ENCODE measurements around the gene DNAJC7.
A peak's percentile ranks its signal among the peaks of the same experiment; 100 is the strongest.

The DNAJC7 gene

DNA sequence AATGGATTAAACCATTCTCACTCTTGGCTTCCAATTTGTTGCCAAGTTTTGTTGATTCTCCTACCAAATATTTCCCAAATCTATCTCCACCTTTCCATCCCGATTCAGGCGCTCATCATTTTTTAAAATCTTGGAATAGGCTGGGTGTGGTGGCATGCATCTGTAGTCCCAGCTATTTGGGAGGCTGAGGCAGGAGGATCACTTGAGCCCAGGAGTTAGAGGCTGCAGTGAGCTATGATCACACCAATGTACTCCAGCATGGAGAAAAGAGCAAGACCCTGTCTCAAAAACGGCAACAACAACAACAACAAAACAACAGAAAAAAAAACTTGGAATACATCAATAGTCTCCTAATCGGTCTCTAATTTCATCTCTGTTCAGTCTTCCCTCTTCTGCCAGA, 1.7 kb upstream of the DNAJC7 start:
- peaks cover 43% of the 10 kb centered on the region for H3K79me2 ChIP-seq (ENCODE audit: insufficient read depth, low read length)
- no peak for TF ChIP-seq EZH2phosphoT487 (conservative IDR thresholded peaks at IDR 0.05; ENCODE audit: low read length)
- TF ChIP-seq, protein P1, sequence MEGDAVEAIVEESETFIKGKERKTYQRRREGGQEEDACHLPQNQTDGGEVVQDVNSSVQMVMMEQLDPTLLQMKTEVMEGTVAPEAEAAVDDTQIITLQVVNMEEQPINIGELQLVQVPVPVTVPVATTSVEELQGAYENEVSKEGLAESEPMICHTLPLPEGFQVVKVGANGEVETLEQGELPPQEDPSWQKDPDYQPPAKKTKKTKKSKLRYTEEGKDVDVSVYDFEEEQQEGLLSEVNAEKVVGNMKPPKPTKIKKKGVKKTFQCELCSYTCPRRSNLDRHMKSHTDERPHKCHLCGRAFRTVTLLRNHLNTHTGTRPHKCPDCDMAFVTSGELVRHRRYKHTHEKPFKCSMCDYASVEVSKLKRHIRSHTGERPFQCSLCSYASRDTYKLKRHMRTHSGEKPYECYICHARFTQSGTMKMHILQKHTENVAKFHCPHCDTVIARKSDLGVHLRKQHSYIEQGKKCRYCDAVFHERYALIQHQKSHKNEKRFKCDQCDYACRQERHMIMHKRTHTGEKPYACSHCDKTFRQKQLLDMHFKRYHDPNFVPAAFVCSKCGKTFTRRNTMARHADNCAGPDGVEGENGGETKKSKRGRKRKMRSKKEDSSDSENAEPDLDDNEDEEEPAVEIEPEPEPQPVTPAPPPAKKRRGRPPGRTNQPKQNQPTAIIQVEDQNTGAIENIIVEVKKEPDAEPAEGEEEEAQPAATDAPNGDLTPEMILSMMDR (IDR thresholded peaks at IDR 0.05; ENCODE audit: insufficient read depth, low read length, poor library complexity, severe bottlenecking), result no peak
- H3K9ac ChIP-seq (ENCODE audit: low read length), result no peak overlapping the region
- H2AFZ ChIP-seq (ENCODE audit: low read depth, low read length, severe bottlenecking), result no peak overlapping the region
- H3K36me3 ChIP-seq (ENCODE audit: low read length), result no peaks in the 10 kb centered on the region
- no peaks in the 10 kb centered on the region for H3K9me3 ChIP-seq (ENCODE audit: insufficient read depth, low read length)
- H3K27ac ChIP-seq (ENCODE audit: low read depth, low read length), result no peak overlapping the region
- no peaks in the 10 kb centered on the region for H3K9me2 ChIP-seq (replicated peaks; ENCODE audit: insufficient read depth, low read length)
- H4K20me1 ChIP-seq (ENCODE audit: low read depth, low read length), result no peaks in the 10 kb centered on the region
- no peaks in the 10 kb centered on the region for H3K27me3 ChIP-seq (ENCODE audit: low read length)
- H3K4me3 ChIP-seq (ENCODE audit: insufficient read depth, low read length, poor library complexity, severe bottlenecking), result no peak overlapping the region
- 0 out of 2 replicates have a peak, but pooled peaks cover 3% of the 10 kb centered on the region for H3F3A ChIP-seq (ENCODE audit: insufficient read depth)
- no peak overlapping the region for H3K4me2 ChIP-seq (ENCODE audit: low read depth, low read length, poor library complexity, severe bottlenecking)

DNA sequence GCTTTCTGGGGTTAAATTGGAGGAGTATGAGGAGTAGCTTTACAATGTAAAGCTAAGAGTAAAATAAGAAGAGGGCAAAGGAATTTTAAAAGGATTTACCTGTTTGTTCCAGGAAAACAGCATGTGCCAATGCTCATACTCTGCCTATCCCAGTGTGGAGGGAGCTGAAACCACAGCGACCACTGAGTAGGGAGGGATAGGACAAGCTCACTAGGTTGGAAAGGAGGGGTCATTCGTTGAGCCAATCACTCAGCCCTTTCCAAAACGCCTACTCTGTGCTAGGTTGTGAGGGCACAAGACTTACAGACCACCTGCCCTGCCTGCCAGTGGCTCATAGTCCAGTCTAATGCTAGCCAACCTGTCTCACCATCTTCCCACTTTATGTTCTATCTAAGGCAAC, 1.1 kb upstream of the DNAJC7 start:
- no peak overlapping the region for H2AFZ ChIP-seq (ENCODE audit: low read depth, low read length, severe bottlenecking)
- peak overlapping the region; percentile 97 for H3K9ac ChIP-seq (ENCODE audit: low read length)
- no peaks in the 10 kb centered on the region for H3K36me3 ChIP-seq (ENCODE audit: low read length)
- H3F3A ChIP-seq (ENCODE audit: insufficient read depth), result 0 out of 2 replicates have a peak, but pooled peaks cover 3% of the 10 kb centered on the region
- H3K79me2 ChIP-seq (ENCODE audit: insufficient read depth, low read length), result peaks cover 49% of the 10 kb centered on the region
- H3K9me3 ChIP-seq (ENCODE audit: insufficient read depth, low read length), result no peaks in the 10 kb centered on the region
- peak overlapping the region; percentile 74 for H3K4me2 ChIP-seq (ENCODE audit: low read depth, low read length, poor library complexity, severe bottlenecking)
- no peaks in the 10 kb centered on the region for H3K27me3 ChIP-seq (ENCODE audit: low read length)
- peak overlapping the region; percentile 90 for H3K4me3 ChIP-seq (ENCODE audit: insufficient read depth, low read length, poor library complexity, severe bottlenecking)
- H4K20me1 ChIP-seq (ENCODE audit: low read depth, low read length), result no peaks in the 10 kb centered on the region
- no peaks in the 10 kb centered on the region for H3K9me2 ChIP-seq (replicated peaks; ENCODE audit: insufficient read depth, low read length)
- no peak overlapping the region for H3K27ac ChIP-seq (ENCODE audit: low read depth, low read length)
- no peak for TF ChIP-seq EZH2phosphoT487 (conservative IDR thresholded peaks at IDR 0.05; ENCODE audit: low read length)
- TF ChIP-seq, protein P1 (IDR thresholded peaks at IDR 0.05; ENCODE audit: insufficient read depth, low read length, poor library complexity, severe bottlenecking), result no peak

DNA sequence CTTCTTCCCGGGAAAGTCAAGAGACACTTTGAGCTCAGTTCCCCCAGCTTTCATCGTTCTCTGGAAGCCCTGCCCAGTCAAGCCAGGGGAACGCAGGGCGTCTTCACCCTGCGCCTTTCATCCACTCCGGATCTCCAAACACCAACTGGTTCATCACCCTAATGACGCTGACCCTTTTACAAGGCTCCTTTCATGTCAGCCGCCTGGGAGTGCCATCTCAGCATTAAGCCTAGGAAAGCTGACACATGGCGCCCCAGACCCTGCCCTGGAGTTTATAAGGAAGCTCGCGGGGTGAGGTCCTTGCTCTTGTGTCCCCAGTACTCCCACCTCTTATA, 594 bp upstream of the DNAJC7 start:
- Histone ChIP-seq H2AFZ (ENCODE audit: low read depth, low read length, severe bottlenecking) (peak overlapping the region; percentile 87), H3K4me2 (ENCODE audit: low read depth, low read length, poor library complexity, severe bottlenecking) (peak overlapping the region; percentile 74), H4K20me1 (ENCODE audit: low read depth, low read length) (no peaks in the 10 kb centered on the region)

More for the DNA sequence above, 594 bp upstream of the DNAJC7 start:
- Histone ChIP-seq H3F3A (ENCODE audit: insufficient read depth) (0 out of 2 replicates have a peak, but pooled peaks cover 3% of the 10 kb centered on the region), H3K27ac (ENCODE audit: low read depth, low read length) (peak overlapping the region; percentile 8; the same call in 1 of the 2 replicates), H3K9me2 (replicated peaks; ENCODE audit: insufficient read depth, low read length) (no peaks in the 10 kb centered on the region), H3K36me3 (ENCODE audit: low read length) (no peaks in the 10 kb centered on the region), H3K27me3 (ENCODE audit: low read length) (no peaks in the 10 kb centered on the region), H3K9ac (ENCODE audit: low read length) (peak overlapping the region; percentile 97), H3K9me3 (ENCODE audit: insufficient read depth, low read length) (no peaks in the 10 kb centered on the region), H3K79me2 (ENCODE audit: insufficient read depth, low read length) (peaks cover 55% of the 10 kb centered on the region), H3K4me3 (ENCODE audit: insufficient read depth, low read length, poor library complexity, severe bottlenecking) (peak overlapping the region; percentile 90)
- TF ChIP-seq, protein P1 (IDR thresholded peaks at IDR 0.05; ENCODE audit: insufficient read depth, low read length, poor library complexity, severe bottlenecking), result no peak
